ENCODE data around the gene IL4I1. TPM values are rescaled to one million over a fixed set of nuclear protein-coding genes. Genes with fewer than 3 reads are reported as not detected.

IL4I1 gene
- total RNA-seq, 1 experiment from 2014 or later, result 1.3 TPM

GRCh38 chr19:49877879-49878743 lies 18.6 kb downstream of the IL4I1 start:
- no TSS peak for BruUV-seq (replicated peaks)

GRCh38 chr19:49877020-49877878 lies 19.4 kb downstream of the IL4I1 start, which contains the start of the genes AKT1S1 and TBC1D17:
Gene AKT1S1 (minus strand): TSS chr19:49877355. CDS start chr19:49873295, 4,060 bp downstream.
Gene TBC1D17 (plus strand): TSS chr19:49877702. CDS start chr19:49877724, 22 bp downstream.
- ChIA-PET CTCF (no interaction called here), POLR2A (ENCODE audit: low non-redundant PET) (interaction anchor here (0.5 to 0.6 kb wide), 4 partner anchors 49 to 451 kb away, joined by 3 to 12 read pairs (median 5); partner anchors contain the start of gene NUP62)
- Histone ChIP-seq H3K27me3 (replicated peaks; ENCODE audit: insufficient read depth, low read depth, low read length, poor library complexity) (no peaks in the 10 kb centered on the region), H3K4me1 (ENCODE audit: insufficient read depth, low read length, poor library complexity, severe bottlenecking) (peaks cover 17% of the 10 kb centered on the region), H3K9me3 (ENCODE audit: low read depth, low read length, poor library complexity, severe bottlenecking) (no peaks in the 10 kb centered on the region), H3K27ac (ENCODE audit: low read depth, low read length, poor library complexity, severe bottlenecking) (peak within 1 kb of the TSS; percentile 99), H3K36me3 (ENCODE audit: insufficient read depth, low read length, poor library complexity, severe bottlenecking) (peaks cover 26% of the 10 kb centered on the region), H3K4me3 (ENCODE audit: low read depth, low read length, poor library complexity, severe bottlenecking) (peak within 1 kb of the TSS; percentile 95)
- intact Hi-C loops (cut with micrococcal nuclease; ENCODE audit: unreplicated experiment), result loop anchor here (10.0 kb wide), 1 partner anchor 382 kb away; the partner anchor contains the start of gene RPS11
- no TSS peak for BruUV-seq (replicated peaks)
- no peak for TF ChIP-seq CTCF (conservative IDR thresholded peaks at IDR 0.05; ENCODE audit: low read depth, low read length)
- TF ChIP-seq EZH2 (IDR thresholded peaks at IDR 0.05; ENCODE audit: borderline replicate concordance, low read depth, low read length, poor library complexity, severe bottlenecking), result no peak
- DNase-seq (ENCODE audit: low spot score), result peak; percentile 100

More at GRCh38 chr19:49877879-49878743, 18.6 kb downstream of the IL4I1 start:
- Histone ChIP-seq H3K9me3 (ENCODE audit: low read depth, low read length, poor library complexity, severe bottlenecking) (peaks cover 6% of the 10 kb centered on the region), H3K4me1 (ENCODE audit: insufficient read depth, low read length, poor library complexity, severe bottlenecking) (peaks cover 17% of the 10 kb centered on the region), H3K4me3 (ENCODE audit: low read depth, low read length, poor library complexity, severe bottlenecking) (peak overlapping the region; percentile 95), H3K36me3 (ENCODE audit: insufficient read depth, low read length, poor library complexity, severe bottlenecking) (peaks cover 35% of the 10 kb centered on the region), H3K27me3 (replicated peaks; ENCODE audit: insufficient read depth, low read depth, low read length, poor library complexity) (no peaks in the 10 kb centered on the region), H3K27ac (ENCODE audit: low read depth, low read length, poor library complexity, severe bottlenecking) (peak overlapping the region; percentile 99)
- TF ChIP-seq CTCF (conservative IDR thresholded peaks at IDR 0.05; ENCODE audit: low read depth, low read length) (no peak), EZH2 (IDR thresholded peaks at IDR 0.05; ENCODE audit: borderline replicate concordance, low read depth, low read length, poor library complexity, severe bottlenecking) (no peak)
- peak; percentile 99 for DNase-seq (ENCODE audit: low spot score)
- ChIA-PET POLR2A (ENCODE audit: low non-redundant PET) (interaction anchor here (0.6 kb wide), 1 partner anchor 451 kb away, joined by 12 read pairs; no protein-coding TSS in a partner anchor), CTCF (no interaction called here)
- intact Hi-C loops (cut with micrococcal nuclease; ENCODE audit: unreplicated experiment), result loop anchor here (10.0 kb wide), 1 partner anchor 383 kb away; the partner anchor contains the start of gene RPS11

Measured in A673 (cell line).